Ramos (cell line): Measurements from ENCODE around the gene HBE1.

Experiments used
- in situ Hi-C: fragments of 300-500 bp; cut with MboI; formaldehyde crosslinking; loops from one replicate; pipeline ENCODE4 v1.14.3; 2022; ENCODE audit warnings: low sequenced_read_pairs; ENCODE audit not compliant: unreplicated experiment

Gene HBE1

GRCh38 chr11:5238486-5238885 lies 31.3 kb downstream of the HBE1 start:
- in situ Hi-C loops, result no loop called here

- in situ Hi-C loops, result no loop called here
Measured at GRCh38 chr11:5237420-5237819, 32.3 kb downstream of the HBE1 start.

- in situ Hi-C loops, result no loop called here
Measured at GRCh38 chr11:5235364-5236095, 34.2 kb downstream of the HBE1 start.

- in situ Hi-C loops, result no loop called here
Measured at GRCh38 chr11:5234381-5234834, 35.3 kb downstream of the HBE1 start, which contains the start of gene HBD. Gene HBD, minus strand, starts transcription at chr11:5234483. Its CDS starts 50 bp downstream, at chr11:5234433.

GRCh38 chr11:5233307-5233706 lies 36.4 kb downstream of the HBE1 start:
- in situ Hi-C loops, result no loop called here

GRCh38 chr11:5232821-5233220 lies 36.9 kb downstream of the HBE1 start:
- in situ Hi-C loops, result no loop called here

- in situ Hi-C loops, result no loop called here
Measured at GRCh38 chr11:5232176-5232575, 37.6 kb downstream of the HBE1 start.

- in situ Hi-C loops, result no loop called here
Measured at GRCh38 chr11:5231111-5231510, 38.6 kb downstream of the HBE1 start.

GRCh38 chr11:5230266-5230665 lies 39.5 kb downstream of the HBE1 start:
- in situ Hi-C loops, result no loop called here

- in situ Hi-C loops, result no loop called here
Measured at GRCh38 chr11:5229796-5230195, 39.9 kb downstream of the HBE1 start.

- in situ Hi-C loops, result no loop called here
Measured at GRCh38 chr11:5229356-5229755, 40.4 kb downstream of the HBE1 start.

GRCh38 chr11:5228124-5228523 lies 41.6 kb downstream of the HBE1 start:
- in situ Hi-C loops, result no loop called here

- in situ Hi-C loops, result no loop called here
Measured at GRCh38 chr11:5227681-5228080, 42.1 kb downstream of the HBE1 start.

- in situ Hi-C loops, result no loop called here
Measured at GRCh38 chr11:5226732-5227310, 42.9 kb downstream of the HBE1 start, which contains the start of gene HBB. Gene HBB, minus strand, starts transcription at chr11:5227071. Its CDS starts 50 bp downstream, at chr11:5227021.

- in situ Hi-C loops, result no loop called here
Measured at GRCh38 chr11:5225480-5225871, 44.3 kb downstream of the HBE1 start.

GRCh38 chr11:5224538-5225479 lies 44.9 kb downstream of the HBE1 start:
- in situ Hi-C loops, result no loop called here

GRCh38 chr11:5223686-5224085 lies 46.1 kb downstream of the HBE1 start:
- in situ Hi-C loops, result no loop called here

- in situ Hi-C loops, result no loop called here
Measured at GRCh38 chr11:5223146-5223545, 46.6 kb downstream of the HBE1 start.
